ENCODE measurements around the gene CRYBB3.

GRCh38 chr22:25169278-25170031, 30.2 kb upstream of the CRYBB3 start:
- TF ChIP-seq CTCF (IDR thresholded peaks at IDR 0.05) (no peak), POLR2AphosphoS5 (IDR thresholded peaks at IDR 0.05) (no peak), POLR2A (IDR thresholded peaks at IDR 0.05) (no peak)
